ENCODE measurements around the gene NDUFV3.

The NDUFV3 gene

GRCh38 chr21:42878678-42878992 lies 14.5 kb upstream of the NDUFV3 start:
- H3K4me3 ChIP-seq (ENCODE audit: low read depth, low read length): peak overlapping the region; percentile 83
- no peak for DNase-seq (ENCODE audit: low read depth)
- no peak for TF ChIP-seq CTCF (IDR thresholded peaks at IDR 0.05; ENCODE audit: control insufficient read depth, extremely low read depth, insufficient read depth)

GRCh38 chr21:42878993-42879787 lies 13.9 kb upstream of the NDUFV3 start, which contains the start of gene WDR4:
TSS of gene WDR4 (minus strand) at chr21:42879539. CDS start at chr21:42879495, 44 bp downstream.
- peak within 1 kb of the TSS; percentile 83 for H3K4me3 ChIP-seq (ENCODE audit: low read depth, low read length)
- peak; percentile 94 for DNase-seq (ENCODE audit: low read depth)
- TF ChIP-seq CTCF (IDR thresholded peaks at IDR 0.05; ENCODE audit: control insufficient read depth, extremely low read depth, insufficient read depth): no peak

- TF ChIP-seq CTCF (IDR thresholded peaks at IDR 0.05; ENCODE audit: control insufficient read depth, extremely low read depth, insufficient read depth): no peak
- DNase-seq (ENCODE audit: low read depth): no peak
- H3K4me3 ChIP-seq (ENCODE audit: low read depth, low read length): peak overlapping the region; percentile 83
These were observed 12.8 kb upstream of the NDUFV3 start for GRCh38 chr21:42880352-42880751.

GRCh38 chr21:42883921-42884320 lies 9.2 kb upstream of the NDUFV3 start:
- no peak for DNase-seq (ENCODE audit: low read depth)
- H3K4me3 ChIP-seq (ENCODE audit: low read depth, low read length): no peak overlapping the region
- no peak for TF ChIP-seq CTCF (IDR thresholded peaks at IDR 0.05; ENCODE audit: control insufficient read depth, extremely low read depth, insufficient read depth)

GRCh38 chr21:42887326-42887725 lies 5.8 kb upstream of the NDUFV3 start:
- TF ChIP-seq CTCF (IDR thresholded peaks at IDR 0.05; ENCODE audit: control insufficient read depth, extremely low read depth, insufficient read depth): no peak
- H3K4me3 ChIP-seq (ENCODE audit: low read depth, low read length): no peak overlapping the region
- DNase-seq (ENCODE audit: low read depth): no peak

GRCh38 chr21:42892582-42892930 lies 553 bp upstream of the NDUFV3 start:
- no peak for DNase-seq (ENCODE audit: low read depth)
- H3K4me3 ChIP-seq (ENCODE audit: low read depth, low read length): peak overlapping the region; percentile 95
- TF ChIP-seq CTCF (IDR thresholded peaks at IDR 0.05; ENCODE audit: control insufficient read depth, extremely low read depth, insufficient read depth): no peak

- no peak for DNase-seq (ENCODE audit: low read depth)
- H3K4me3 ChIP-seq (ENCODE audit: low read depth, low read length): no peak overlapping the region
- TF ChIP-seq CTCF (IDR thresholded peaks at IDR 0.05; ENCODE audit: control insufficient read depth, extremely low read depth, insufficient read depth): no peak
These were observed 7.3 kb downstream of the NDUFV3 start for GRCh38 chr21:42900446-42900845.

Measured in LNCaP clone FGC (cell line).